Ishikawa (cell line): Measurements from ENCODE around the gene TMEFF1.

Experiments used
- CEBPB ChIP-seq: IDR thresholded peaks from 2 replicates; pipeline ENCODE4 v1.6.1; 2012
- EGR1 ChIP-seq: IDR thresholded peaks from 2 replicates; pipeline ENCODE4 v1.6.1; 2012
- EP300 ChIP-seq: IDR thresholded peaks from 2 replicates; pipeline ENCODE4 v1.6.1; 2012; ENCODE audit warnings: borderline replicate concordance
- FOXM1 ChIP-seq: IDR thresholded peaks from 2 replicates; pipeline ENCODE4 v1.6.1; 2012; ENCODE audit warnings: low read depth, borderline replicate concordance
- NFIC ChIP-seq: IDR thresholded peaks from 2 replicates; pipeline ENCODE4 v1.6.1; 2012
- RAD21 ChIP-seq: IDR thresholded peaks from 2 replicates; pipeline ENCODE4 v1.6.1; 2012; ENCODE audit warnings: low read depth
- TAF1 ChIP-seq: IDR thresholded peaks from 2 replicates; pipeline ENCODE4 v1.6.1; 2012; ENCODE audit warnings: low read depth, mild to moderate bottlenecking
- TCF12 ChIP-seq: IDR thresholded peaks from 2 replicates; pipeline ENCODE4 v1.6.1; 2012; ENCODE audit warnings: low read depth
- TEAD4 ChIP-seq: IDR thresholded peaks from 2 replicates; pipeline ENCODE4 v1.6.1; 2012
- YY1 ChIP-seq: IDR thresholded peaks from 2 replicates; pipeline ENCODE4 v1.6.1; 2012; ENCODE audit warnings: low read depth
- ZBTB7A ChIP-seq: IDR thresholded peaks from 2 replicates; pipeline ENCODE4 v1.6.1; 2012; ENCODE audit warnings: low read depth
- TF ChIP-seq, protein P1 (sequence below): IDR thresholded peaks from 2 replicates; pipeline ENCODE4 v1.6.1; 2012
- TF ChIP-seq, protein P2 (sequence below): IDR thresholded peaks from 2 replicates; pipeline ENCODE4 v1.6.1; 2012
- TF ChIP-seq, protein P3 (sequence below): IDR thresholded peaks from 2 replicates; pipeline ENCODE4 v1.6.1; 2012; ENCODE audit warnings: low read depth, mild to moderate bottlenecking

- no peak for TF ChIP-seq YY1
- TF ChIP-seq, protein P1, sequence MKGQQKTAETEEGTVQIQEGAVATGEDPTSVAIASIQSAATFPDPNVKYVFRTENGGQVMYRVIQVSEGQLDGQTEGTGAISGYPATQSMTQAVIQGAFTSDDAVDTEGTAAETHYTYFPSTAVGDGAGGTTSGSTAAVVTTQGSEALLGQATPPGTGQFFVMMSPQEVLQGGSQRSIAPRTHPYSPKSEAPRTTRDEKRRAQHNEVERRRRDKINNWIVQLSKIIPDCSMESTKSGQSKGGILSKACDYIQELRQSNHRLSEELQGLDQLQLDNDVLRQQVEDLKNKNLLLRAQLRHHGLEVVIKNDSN = no peak
- TF ChIP-seq FOXM1 = no peak
- no peak for TF ChIP-seq TAF1
- TF ChIP-seq, protein P2, sequence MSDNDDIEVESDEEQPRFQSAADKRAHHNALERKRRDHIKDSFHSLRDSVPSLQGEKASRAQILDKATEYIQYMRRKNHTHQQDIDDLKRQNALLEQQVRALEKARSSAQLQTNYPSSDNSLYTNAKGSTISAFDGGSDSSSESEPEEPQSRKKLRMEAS = peak; percentile 58
- no peak for TF ChIP-seq EP300
- TF ChIP-seq ZBTB7A = no peak; the same call in 1 of the 2 replicates
- TF ChIP-seq, protein P3, sequence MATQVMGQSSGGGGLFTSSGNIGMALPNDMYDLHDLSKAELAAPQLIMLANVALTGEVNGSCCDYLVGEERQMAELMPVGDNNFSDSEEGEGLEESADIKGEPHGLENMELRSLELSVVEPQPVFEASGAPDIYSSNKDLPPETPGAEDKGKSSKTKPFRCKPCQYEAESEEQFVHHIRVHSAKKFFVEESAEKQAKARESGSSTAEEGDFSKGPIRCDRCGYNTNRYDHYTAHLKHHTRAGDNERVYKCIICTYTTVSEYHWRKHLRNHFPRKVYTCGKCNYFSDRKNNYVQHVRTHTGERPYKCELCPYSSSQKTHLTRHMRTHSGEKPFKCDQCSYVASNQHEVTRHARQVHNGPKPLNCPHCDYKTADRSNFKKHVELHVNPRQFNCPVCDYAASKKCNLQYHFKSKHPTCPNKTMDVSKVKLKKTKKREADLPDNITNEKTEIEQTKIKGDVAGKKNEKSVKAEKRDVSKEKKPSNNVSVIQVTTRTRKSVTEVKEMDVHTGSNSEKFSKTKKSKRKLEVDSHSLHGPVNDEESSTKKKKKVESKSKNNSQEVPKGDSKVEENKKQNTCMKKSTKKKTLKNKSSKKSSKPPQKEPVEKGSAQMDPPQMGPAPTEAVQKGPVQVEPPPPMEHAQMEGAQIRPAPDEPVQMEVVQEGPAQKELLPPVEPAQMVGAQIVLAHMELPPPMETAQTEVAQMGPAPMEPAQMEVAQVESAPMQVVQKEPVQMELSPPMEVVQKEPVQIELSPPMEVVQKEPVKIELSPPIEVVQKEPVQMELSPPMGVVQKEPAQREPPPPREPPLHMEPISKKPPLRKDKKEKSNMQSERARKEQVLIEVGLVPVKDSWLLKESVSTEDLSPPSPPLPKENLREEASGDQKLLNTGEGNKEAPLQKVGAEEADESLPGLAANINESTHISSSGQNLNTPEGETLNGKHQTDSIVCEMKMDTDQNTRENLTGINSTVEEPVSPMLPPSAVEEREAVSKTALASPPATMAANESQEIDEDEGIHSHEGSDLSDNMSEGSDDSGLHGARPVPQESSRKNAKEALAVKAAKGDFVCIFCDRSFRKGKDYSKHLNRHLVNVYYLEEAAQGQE = no peak
- TF ChIP-seq EGR1 = no peak
- TF ChIP-seq TCF12 = no peak
- TF ChIP-seq CEBPB = no peak
- TF ChIP-seq TEAD4 = no peak
- no peak for TF ChIP-seq NFIC
- no peak for TF ChIP-seq RAD21
These were observed at the start of gene TMEFF1 for GRCh38 chr9:100472788-100473275.
